SK-N-SH treated with all-trans-retinoic acid at 6 μM for 48 hours (cell line): Measurements from ENCODE around the gene LENEP.

Experiments used
- ARNTL ChIP-seq: fragments of 450-650 bp; formaldehyde crosslinking; IDR thresholded peaks from 2 replicates; pipeline ENCODE4 v1.5.0; 2020; ENCODE audit warnings: low read depth, mild to moderate bottlenecking, moderate library complexity, borderline replicate concordance
- BACH2 ChIP-seq: fragments of 250-450 bp; sonication (Bioruptor Pico); IDR thresholded peaks from 2 replicates; pipeline ENCODE4 v1.9.0; 2021; ENCODE audit warnings: mild to moderate bottlenecking, borderline replicate concordance
- CSDC2 ChIP-seq: fragments of 250-450 bp; sonication (Bioruptor Pico); IDR thresholded peaks from 2 replicates; pipeline ENCODE4 v1.5.0; 2020; ENCODE audit warnings: mild to moderate bottlenecking, moderate library complexity
- GLIS3 ChIP-seq: fragments of 250-450 bp; sonication (Bioruptor Pico); IDR thresholded peaks from 2 replicates; pipeline ENCODE4 v1.5.0; 2020; ENCODE audit warnings: mild to moderate bottlenecking, moderate library complexity
- PATZ1 ChIP-seq: fragments of 250-450 bp; sonication (Bioruptor Pico); IDR thresholded peaks from 2 replicates; pipeline ENCODE4 v1.8.0; 2020; ENCODE audit warnings: mild to moderate bottlenecking, moderate library complexity, borderline replicate concordance
- RARB ChIP-seq: fragments of 250-450 bp; sonication (Bioruptor Pico); IDR thresholded peaks from 2 replicates; pipeline ENCODE4 v1.8.0; 2021; ENCODE audit warnings: mild to moderate bottlenecking, moderate library complexity
- SNAI2 ChIP-seq: fragments of 250-450 bp; sonication (Bioruptor Pico); IDR thresholded peaks from 2 replicates; pipeline ENCODE4 v1.5.0; 2020; ENCODE audit warnings: mild to moderate bottlenecking, moderate library complexity
- TCF4 ChIP-seq: fragments of 250-450 bp; sonication (Bioruptor Pico); IDR thresholded peaks from 2 replicates; pipeline ENCODE4 v1.8.0; 2021; ENCODE audit warnings: mild to moderate bottlenecking, moderate library complexity, borderline replicate concordance
- ZFP3 ChIP-seq: fragments of 250-450 bp; sonication (Bioruptor Pico); IDR thresholded peaks from 2 replicates; pipeline ENCODE4 v1.5.0; 2020; ENCODE audit warnings: mild to moderate bottlenecking, moderate library complexity
- ZFP30 ChIP-seq: fragments of 450-650 bp; formaldehyde crosslinking; IDR thresholded peaks from 2 replicates; pipeline ENCODE4 v1.5.0; 2022; ENCODE audit warnings: mild to moderate bottlenecking, moderate library complexity
- ZNF565 ChIP-seq: fragments of 450-650 bp; formaldehyde crosslinking; conservative IDR thresholded peaks from 2 replicates; pipeline ENCODE4 v1.5.0; 2020; ENCODE audit warnings: low read depth, mild to moderate bottlenecking, moderate library complexity
- ZNF8 ChIP-seq: fragments of 450-650 bp; formaldehyde crosslinking; IDR thresholded peaks from 2 replicates; pipeline ENCODE4 v1.5.0; 2020; ENCODE audit warnings: mild to moderate bottlenecking, moderate library complexity

GRCh38 chr1:155005076-155006011 lies 12.0 kb downstream of the LENEP start:
- TF ChIP-seq BACH2 (CRISPR knock-in tag) (no peak), PATZ1 (CRISPR knock-in tag) (no peak), TCF4 (CRISPR knock-in tag) (no peak), ARNTL (CRISPR knock-in tag) (no peak), RARB (CRISPR knock-in tag) (no peak), GLIS3 (CRISPR knock-in tag) (no peak), ZFP30 (CRISPR knock-in tag) (no peak), ZFP3 (no peak), ZNF8 (CRISPR knock-in tag) (no peak), SNAI2 (no peak), ZNF565 (CRISPR knock-in tag) (no peak), CSDC2 (CRISPR knock-in tag) (no peak)
